Superior temporal gyrus (tissue), 1 donor: ENCODE measurements around the gene AURKB.

Source experiments
- DNase-seq: peaks from one replicate; pipeline ENCODE4 v3.0.0-alpha.2; 2016; ENCODE audit errors: extremely low spot score

The AURKB gene

GRCh38 chr17:8162233-8162996 lies 48.0 kb downstream of the AURKB start, which contains the start of gene VAMP2:
TSS of gene VAMP2 (minus strand) at chr17:8162948. CDS start at chr17:8162879, 69 bp downstream.
- DNase-seq = peak; percentile 73

- DNase-seq = no peak
Measured at GRCh38 chr17:8161289-8162232, 48.8 kb downstream of the AURKB start.

- DNase-seq = no peak
Measured at GRCh38 chr17:8160741-8161221, 49.6 kb downstream of the AURKB start.

- no peak for DNase-seq
Measured at GRCh38 chr17:8160224-8160577, 50.2 kb downstream of the AURKB start.

- DNase-seq = no peak
Measured at GRCh38 chr17:8159459-8160223, 50.7 kb downstream of the AURKB start.

- DNase-seq = no peak
Measured at GRCh38 chr17:8159032-8159400, 51.4 kb downstream of the AURKB start.

- peak; percentile 98 for DNase-seq
Measured at GRCh38 chr17:8158267-8159031, 51.9 kb downstream of the AURKB start.

GRCh38 chr17:8156246-8156992 lies 54.0 kb downstream of the AURKB start:
- peak; percentile 100 for DNase-seq

GRCh38 chr17:8155996-8156245 lies 54.5 kb downstream of the AURKB start:
- no peak for DNase-seq

- DNase-seq = peak; percentile 56
Measured at GRCh38 chr17:8155231-8155995, 55.0 kb downstream of the AURKB start.
